Erythroblast (primary cell): Measurements from ENCODE around the gene IQCH.

Source experiments
- GATA1 ChIP-seq: IDR thresholded peaks from 2 replicates; pipeline ENCODE4 v1.6.1; 2011; ENCODE audit warnings: low read depth, mild to moderate bottlenecking, control low read depth, low read length, moderate library complexity
- POLR2A ChIP-seq: IDR thresholded peaks from 2 replicates; pipeline ENCODE4 v1.6.1; 2011; ENCODE audit warnings: mild to moderate bottlenecking, low read length

GRCh38 chr15:67479781-67480505 lies 225.4 kb downstream of the IQCH start:
- TF ChIP-seq POLR2A (no peak), GATA1 (no peak)
